NCI-H226 (cell line): Measurements from ENCODE around the gene OPCML.
A peak's percentile ranks its signal among the peaks of the same experiment; 100 is the strongest.

ENCODE experiments used
- DNase-seq: peaks from one replicate; pipeline ENCODE4 v3.0.0-alpha.2; 2015

OPCML gene

GRCh38 chr11:133115099-133115498 lies 417.2 kb downstream of the OPCML start:
- DNase-seq: no peak

GRCh38 chr11:133107763-133108162 lies 424.5 kb downstream of the OPCML start:
- DNase-seq: no peak

GRCh38 chr11:133107136-133107535 lies 425.2 kb downstream of the OPCML start:
- DNase-seq: no peak

GRCh38 chr11:133106417-133106816 lies 425.9 kb downstream of the OPCML start:
- no peak for DNase-seq

GRCh38 chr11:133104009-133104744 lies 428.1 kb downstream of the OPCML start:
- DNase-seq: no peak

- no peak for DNase-seq
Observed at GRCh38 chr11:133096981-133097380, 435.3 kb downstream of the OPCML start.

- no peak for DNase-seq
Observed at GRCh38 chr11:133086518-133086917, 445.8 kb downstream of the OPCML start.

- DNase-seq: no peak
Observed at GRCh38 chr11:133082841-133083488, 449.3 kb downstream of the OPCML start.

- no peak for DNase-seq
Observed at GRCh38 chr11:133082453-133082781, 449.9 kb downstream of the OPCML start.

- DNase-seq: no peak
Observed at GRCh38 chr11:133081730-133082452, 450.4 kb downstream of the OPCML start.

GRCh38 chr11:133081020-133081419 lies 451.3 kb downstream of the OPCML start:
- no peak for DNase-seq

- peak; percentile 13 for DNase-seq
Observed at GRCh38 chr11:133078591-133079404, 453.5 kb downstream of the OPCML start.

- DNase-seq: no peak
Observed at GRCh38 chr11:133078012-133078411, 454.3 kb downstream of the OPCML start.

GRCh38 chr11:133075351-133075750 lies 456.9 kb downstream of the OPCML start:
- DNase-seq: no peak

GRCh38 chr11:133072858-133073582 lies 459.3 kb downstream of the OPCML start:
- no peak for DNase-seq

GRCh38 chr11:133072378-133072777 lies 459.9 kb downstream of the OPCML start:
- no peak for DNase-seq

GRCh38 chr11:133070791-133071190 lies 461.5 kb downstream of the OPCML start:
- no peak for DNase-seq

GRCh38 chr11:133070021-133070713 lies 462.1 kb downstream of the OPCML start:
- DNase-seq: no peak

GRCh38 chr11:133065847-133066485 lies 466.3 kb downstream of the OPCML start:
- DNase-seq: no peak

- no peak for DNase-seq
Observed at GRCh38 chr11:133064961-133065360, 467.3 kb downstream of the OPCML start.

- no peak for DNase-seq
Observed at GRCh38 chr11:133064152-133064877, 468.0 kb downstream of the OPCML start.
